HepG2 (cell line): Measurements from ENCODE around the gene U2AF1L4. TPM values are rescaled to one million over a fixed set of nuclear protein-coding genes. Genes with fewer than 3 reads are reported as not detected.

Source experiments
- CEBPG ChIP-seq: IDR thresholded peaks from 2 replicates; pipeline ENCODE4 v1.6.1; 2016
- ELF3 ChIP-seq: IDR thresholded peaks from 2 replicates; pipeline ENCODE4 v1.6.1; 2016; ENCODE audit warnings: missing genetic modification reagents, missing compliant biosample characterization
- HMG20A ChIP-seq: IDR thresholded peaks from 2 replicates; pipeline ENCODE4 v1.6.1; 2016; ENCODE audit warnings: borderline replicate concordance
- HNRNPLL ChIP-seq: fragments of 200-400 bp; formaldehyde crosslinking; IDR thresholded peaks from 2 replicates; pipeline ENCODE4 v1.6.1; 2017; ENCODE audit warnings: mild to moderate bottlenecking, low read depth, low read length; ENCODE audit not compliant: poor library complexity, severe bottlenecking
- HOXA3 ChIP-seq: sonication (generic); formaldehyde crosslinking; IDR thresholded peaks from 2 replicates; pipeline ENCODE4 v1.5.0; 2020; ENCODE audit warnings: missing genetic modification reagents
- JUNB ChIP-seq: sonication (generic); formaldehyde crosslinking; IDR thresholded peaks from 2 replicates; pipeline ENCODE4 v1.8.0; 2022; ENCODE audit warnings: missing genetic modification reagents, mild to moderate bottlenecking, borderline replicate concordance
- MEIS2 ChIP-seq: sonication (generic); formaldehyde crosslinking; IDR thresholded peaks from 2 replicates; pipeline ENCODE4 v1.9.0; 2021; ENCODE audit warnings: mild to moderate bottlenecking, missing genetic modification reagents
- NR2F1 ChIP-seq, 2 experiments: fragments of 450-650 bp in 1 of 2; formaldehyde crosslinking in 1 of 2; IDR thresholded peaks; 2 replicates each; pipeline versions ENCODE4 v1.5.0 to v1.6.1; 2016 to 2020; ENCODE audit warnings: mild to moderate bottlenecking in 1 of 2, missing compliant biosample characterization in 1 of 2, missing genetic modification reagents in 1 of 2, moderate library complexity in 1 of 2
- POLR2AphosphoS5 ChIP-seq: IDR thresholded peaks from 2 replicates; pipeline ENCODE4 v1.6.1; 2012; ENCODE audit warnings: low read depth, low read length
- SALL2 ChIP-seq: sonication (generic); formaldehyde crosslinking; IDR thresholded peaks from 2 replicates; pipeline ENCODE4 v1.8.1; 2023; ENCODE audit warnings: mild to moderate bottlenecking, missing genetic modification reagents, inconsistent platforms
- SP2 ChIP-seq: sonication (generic); formaldehyde crosslinking; IDR thresholded peaks from 2 replicates; pipeline ENCODE4 v1.5.1; 2020; ENCODE audit warnings: mild to moderate bottlenecking, missing genetic modification reagents
- SP5 ChIP-seq: IDR thresholded peaks from 2 replicates; pipeline ENCODE4 v1.6.1; 2016; ENCODE audit warnings: low read depth, borderline replicate concordance
- TFDP2 ChIP-seq: sonication (generic); formaldehyde crosslinking; IDR thresholded peaks from 2 replicates; pipeline ENCODE4 v1.4.0; 2020; ENCODE audit warnings: missing genetic modification reagents
- USF2 ChIP-seq, 2 experiments: sonication (generic) in 1 of 2; formaldehyde crosslinking in 1 of 2; IDR thresholded peaks; 2 replicates each; pipeline versions ENCODE4 v1.5.1 to v1.6.1; 2011 to 2020; ENCODE audit warnings: borderline replicate concordance in 1 of 2, low read depth in 1 of 2, low read length in 1 of 2, mild to moderate bottlenecking in 1 of 2, missing genetic modification reagents in 1 of 2, moderate library complexity in 1 of 2
- ZBTB42 ChIP-seq: sonication (generic); formaldehyde crosslinking; IDR thresholded peaks from 2 replicates; pipeline ENCODE4 v1.5.0; 2020; ENCODE audit warnings: mild to moderate bottlenecking, missing genetic modification reagents
- ZMYM4 ChIP-seq: sonication (generic); formaldehyde crosslinking; IDR thresholded peaks from 2 replicates; pipeline ENCODE4 v1.8.1; 2023; ENCODE audit warnings: mild to moderate bottlenecking, missing genetic modification reagents
- ZNF143 ChIP-seq: sonication (generic); formaldehyde crosslinking; IDR thresholded peaks from 2 replicates; pipeline ENCODE4 v1.4.0; 2020; ENCODE audit warnings: missing genetic modification reagents
- ZNF224 ChIP-seq: sonication (generic); formaldehyde crosslinking; IDR thresholded peaks from 2 replicates; pipeline ENCODE4 v1.5.0; 2020; ENCODE audit warnings: mild to moderate bottlenecking, missing genetic modification reagents
- ZNF30 ChIP-seq: sonication (generic); formaldehyde crosslinking; IDR thresholded peaks from 2 replicates; pipeline ENCODE4 v1.5.0; 2020; ENCODE audit warnings: mild to moderate bottlenecking, missing genetic modification reagents
- ZNF431 ChIP-seq: sonication (generic); formaldehyde crosslinking; IDR thresholded peaks from 2 replicates; pipeline ENCODE4 v1.9.0; 2022; ENCODE audit warnings: missing genetic modification reagents, low read depth, mild to moderate bottlenecking, borderline replicate concordance
- ZNF441 ChIP-seq: sonication (generic); formaldehyde crosslinking; IDR thresholded peaks from 2 replicates; pipeline ENCODE4 v1.7.0; 2021; ENCODE audit warnings: missing genetic modification reagents, borderline replicate concordance
- ZNF468 ChIP-seq: sonication (generic); formaldehyde crosslinking; IDR thresholded peaks from 2 replicates; pipeline ENCODE4 v1.8.0; 2022; ENCODE audit warnings: mild to moderate bottlenecking, moderate library complexity, missing genetic modification reagents
- ZNF564 ChIP-seq: sonication (generic); formaldehyde crosslinking; IDR thresholded peaks from 2 replicates; pipeline ENCODE4 v1.8.1; 2023; ENCODE audit warnings: mild to moderate bottlenecking, missing genetic modification reagents
- polyA plus RNA-seq, 8 experiments: library from polyadenylated mRNA; depleted of rRNA in 3 of 8; stranded (reverse) in 7 of 8; unstranded in 1 of 8; fragments of >200 nt; fragmentation: Illumina TruSeq in 4 of 8; extraction: Trizol in 4 of 8; gene quantifications; 2 replicates each; pipeline versions ENCODE4 v1.2.1 to v1.2.3, GENCODE V29; 2011 to 2016; ENCODE audit warnings: low read depth in 4 of 8, missing spikeins in 1 of 8, mixed read lengths in 1 of 8; ENCODE audit not compliant: insufficient read depth in 1 of 8
- total RNA-seq, 5 experiments: library from RNA; depleted of rRNA; stranded (reverse); fragments of >200 nt; fragmentation: Illumina TruSeq; extraction: Trizol; gene quantifications; 2 replicates each; pipeline ENCODE4 v1.2.3, GENCODE V29; 2016; ENCODE audit warnings: low read depth in 1 of 5
- TF ChIP-seq, protein P1 (sequence below): sonication (generic); formaldehyde crosslinking; IDR thresholded peaks from 2 replicates; pipeline ENCODE4 v1.5.0; 2020; ENCODE audit warnings: missing genetic modification reagents
- TF ChIP-seq, protein P2 (sequence below): sonication (generic); formaldehyde crosslinking; IDR thresholded peaks from 2 replicates; pipeline ENCODE4 v1.4.0; 2020; ENCODE audit warnings: missing genetic modification reagents

The U2AF1L4 gene
- total and polyA plus RNA-seq, 2 of the 13 experiments (the other 11 are each of a cell fraction or from before 2014, with no cell fraction given), result 7.9 to 15.4 TPM

DNA sequence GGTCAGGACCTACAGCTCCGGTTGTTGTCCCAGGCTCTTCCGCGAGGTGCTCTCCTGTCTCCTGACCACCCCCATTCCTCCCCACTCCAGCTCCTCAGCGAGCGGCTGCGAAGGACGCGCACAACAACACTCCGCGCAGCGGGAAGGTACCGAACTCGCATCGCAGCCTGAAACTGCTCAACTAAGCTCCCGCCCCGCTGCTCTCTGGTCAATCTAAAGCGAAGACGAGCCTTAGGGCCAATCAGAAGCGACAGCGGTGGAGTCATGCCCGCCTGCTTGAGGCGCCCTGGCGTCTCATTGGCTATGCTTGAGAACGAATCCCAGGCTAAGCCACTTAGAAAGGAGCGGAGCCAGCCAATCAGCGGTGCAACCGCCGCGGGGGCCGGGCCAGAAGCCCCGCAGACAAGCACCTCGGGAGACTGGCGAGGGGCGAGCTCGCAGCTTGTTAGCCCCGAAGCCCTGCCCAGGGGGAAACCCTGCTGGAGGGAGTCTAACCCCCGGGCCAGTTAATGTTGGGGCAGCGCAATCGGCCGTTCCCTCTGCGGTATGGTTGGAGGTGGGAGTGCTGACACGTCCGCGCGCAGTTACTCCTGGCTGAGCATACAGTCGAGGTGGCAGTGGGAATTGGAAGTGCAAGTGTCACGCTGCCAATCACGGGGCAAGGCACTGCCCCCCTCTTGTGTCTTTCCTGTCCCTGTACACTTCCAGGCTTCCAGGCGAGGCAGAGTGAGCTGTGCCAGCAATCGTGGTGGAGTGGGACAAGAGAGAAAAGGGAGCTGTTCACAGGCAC lies 42.8 kb downstream of the U2AF1L4 start (continued):
- TF ChIP-seq ZNF431 (0 out of 2 replicates have a peak, but pooled peaks have one; percentile 66), SP2 (CRISPR knock-in tag) (peak; percentile 99), NR2F1 (CRISPR knock-in tag; IDR thresholded peaks at IDR 0.05) (no peak), USF2 (IDR thresholded peaks at IDR 0.05; ENCODE audit: low read depth, low read length) (no peak), USF2 (CRISPR knock-in tag; IDR thresholded peaks at IDR 0.05; ENCODE audit: borderline replicate concordance) (no peak), CEBPG (CRISPR knock-in tag) (0 out of 2 replicates have a peak, but pooled peaks have one; percentile 4), ZNF564 (no peak), ZNF468 (CRISPR knock-in tag) (no peak), ZNF30 (peak; percentile 60; the same call in 1 of the 2 replicates), ZNF224 (CRISPR knock-in tag) (0 out of 2 replicates have a peak, but pooled peaks have one; percentile 54), ZMYM4 (CRISPR knock-in tag) (peak; percentile 80), JUNB (CRISPR knock-in tag) (no peak), MEIS2 (CRISPR knock-in tag) (0 out of 2 replicates have a peak, but pooled peaks have one; percentile 8), TFDP2 (CRISPR knock-in tag) (peak; percentile 76; the same call in 1 of the 2 replicates), HNRNPLL (peak; percentile 52), ELF3 (CRISPR knock-in tag) (no peak), SP5 (CRISPR knock-in tag) (0 out of 2 replicates have a peak, but pooled peaks have one; percentile 8), POLR2AphosphoS5 (peak; percentile 80), HMG20A (no peak), SALL2 (CRISPR knock-in tag) (0 out of 2 replicates have a peak, but pooled peaks have one; percentile 54), ZBTB42 (CRISPR knock-in tag) (no peak), ZNF143 (CRISPR knock-in tag) (no peak), ZNF441 (CRISPR knock-in tag) (peak; percentile 87), HOXA3 (CRISPR knock-in tag) (peak; percentile 17; the same call in 1 of the 2 replicates)
- TF ChIP-seq, protein P1, sequence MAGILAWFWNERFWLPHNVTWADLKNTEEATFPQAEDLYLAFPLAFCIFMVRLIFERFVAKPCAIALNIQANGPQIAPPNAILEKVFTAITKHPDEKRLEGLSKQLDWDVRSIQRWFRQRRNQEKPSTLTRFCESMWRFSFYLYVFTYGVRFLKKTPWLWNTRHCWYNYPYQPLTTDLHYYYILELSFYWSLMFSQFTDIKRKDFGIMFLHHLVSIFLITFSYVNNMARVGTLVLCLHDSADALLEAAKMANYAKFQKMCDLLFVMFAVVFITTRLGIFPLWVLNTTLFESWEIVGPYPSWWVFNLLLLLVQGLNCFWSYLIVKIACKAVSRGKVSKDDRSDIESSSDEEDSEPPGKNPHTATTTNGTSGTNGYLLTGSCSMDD (CRISPR knock-in tag), result no peak
- TF ChIP-seq, protein P2, sequence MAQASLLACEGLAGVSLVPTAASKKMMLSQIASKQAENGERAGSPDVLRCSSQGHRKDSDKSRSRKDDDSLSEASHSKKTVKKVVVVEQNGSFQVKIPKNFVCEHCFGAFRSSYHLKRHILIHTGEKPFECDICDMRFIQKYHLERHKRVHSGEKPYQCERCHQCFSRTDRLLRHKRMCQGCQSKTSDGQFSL (CRISPR knock-in tag), result no peak
